NCI-H748 treated with DMSO at 0.1 percent for 48 hours (cell line): Measurements from ENCODE around the gene SRF.
"Not testable (repeated sequence)": the region's sequence is repeated elsewhere in the genome, so short reads cannot be mapped to it uniquely, and the experiment has no call there.

Experiments used
- DNase-seq: peaks from one replicate; lab custom pipeline; 2025; lab: John Stamatoyannopoulos, UW

SRF gene

DNA sequence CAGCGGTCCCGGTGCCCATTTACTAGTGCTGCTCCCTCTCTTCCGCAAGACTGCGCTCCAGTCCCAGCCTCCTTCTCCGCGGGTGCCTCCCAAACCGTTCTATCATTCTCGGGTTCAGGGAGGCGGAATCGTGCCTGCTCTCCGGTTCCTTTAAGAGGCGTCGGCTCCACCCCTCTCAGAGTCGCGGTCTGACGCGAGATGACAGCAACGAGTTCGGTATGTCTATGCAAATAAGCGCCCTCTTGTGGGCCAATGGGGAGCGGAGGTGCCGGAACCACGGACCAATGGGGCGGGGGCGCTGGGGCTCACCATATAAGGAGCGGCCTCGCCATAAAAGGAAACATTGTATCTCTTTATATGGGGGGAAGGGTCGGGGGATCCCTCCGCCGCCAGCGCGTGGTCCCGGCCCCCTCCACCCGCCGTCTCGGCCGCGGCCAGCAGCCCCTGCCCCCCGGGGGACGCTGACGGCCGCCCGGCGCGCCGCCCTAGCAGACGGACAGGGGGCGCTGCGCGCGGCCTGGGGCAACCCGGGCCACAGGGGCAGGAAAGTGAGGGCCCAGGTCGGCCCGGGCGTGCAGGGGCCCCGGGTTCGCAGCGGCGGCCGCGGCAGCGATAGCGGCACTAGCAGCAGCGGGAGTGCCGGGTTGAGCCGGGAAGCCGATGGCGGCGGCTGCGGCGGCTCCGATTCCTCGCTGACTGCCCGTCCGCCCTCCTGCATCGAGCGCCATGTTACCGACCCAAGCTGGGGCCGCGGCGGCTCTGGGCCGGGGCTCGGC, at the start of gene SRF:
Gene SRF (plus strand): TSS at position 339 of the 776 bp plus-strand sequence. CDS start 388 bp downstream, at position 727.
- DNase-seq, result peak; percentile 99

DNA sequence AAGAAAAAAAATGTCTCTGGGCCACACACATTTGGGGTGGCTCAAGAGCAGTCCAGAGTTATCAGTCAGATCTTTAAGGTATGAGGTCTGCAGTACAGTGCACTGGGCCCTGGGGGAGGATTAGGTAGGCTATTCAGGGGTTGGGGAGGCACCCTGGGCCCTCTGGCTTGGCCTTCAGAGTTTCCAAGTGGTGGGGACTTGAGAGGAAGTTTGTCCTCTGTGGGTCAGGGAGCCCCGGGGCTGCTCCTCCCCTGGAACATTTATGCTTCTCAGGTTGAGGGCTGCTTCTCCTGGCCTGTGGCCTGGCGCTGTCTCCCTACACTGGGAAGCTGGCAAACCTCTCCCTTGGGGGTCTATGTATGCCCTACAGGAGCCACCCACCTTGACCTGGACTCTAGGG, 48.9 kb upstream of the SRF start:
- DNase-seq, result no peak

DNA sequence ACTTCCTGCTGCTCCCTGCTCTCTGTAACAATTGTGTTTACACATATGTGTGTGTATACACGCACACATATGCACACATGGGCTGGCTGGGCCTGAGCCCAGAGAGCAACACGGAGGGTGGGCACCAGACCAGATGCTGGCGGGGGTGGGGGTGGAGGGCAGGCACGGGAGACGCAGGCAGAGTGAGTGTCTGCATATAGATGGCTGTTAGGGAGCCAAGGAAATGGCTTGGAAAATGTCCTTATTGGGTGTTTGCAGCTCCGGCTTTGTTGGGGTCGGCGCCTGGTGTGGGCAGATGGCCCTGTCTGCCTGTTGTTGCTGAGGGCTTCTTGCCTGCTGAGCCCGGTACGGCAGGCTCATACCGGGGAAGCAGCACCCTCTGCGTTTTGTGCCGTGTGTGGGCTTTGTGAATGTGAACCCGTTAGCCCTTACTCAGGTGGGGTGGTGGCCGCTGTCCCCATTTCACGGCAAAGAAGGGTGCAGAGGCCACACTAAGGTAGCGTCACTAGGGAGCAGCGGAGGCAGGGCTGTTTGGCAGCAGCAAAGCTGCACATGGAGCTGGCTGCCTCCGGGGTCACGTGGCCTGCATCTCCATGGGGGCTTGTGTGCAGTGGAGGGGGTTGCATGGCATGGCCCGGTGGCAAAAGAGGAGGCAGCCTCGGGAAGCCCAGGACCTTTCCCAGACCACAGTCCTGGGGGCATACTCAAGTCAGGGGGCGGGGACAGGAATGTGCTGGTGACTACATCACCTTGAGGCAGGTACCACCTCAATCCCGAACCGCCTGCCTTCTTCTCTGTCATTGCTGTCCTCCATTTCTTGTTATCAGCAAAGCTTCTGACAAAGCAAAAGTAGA, 47.4 kb upstream of the SRF start:
- DNase-seq, result no peak

DNA sequence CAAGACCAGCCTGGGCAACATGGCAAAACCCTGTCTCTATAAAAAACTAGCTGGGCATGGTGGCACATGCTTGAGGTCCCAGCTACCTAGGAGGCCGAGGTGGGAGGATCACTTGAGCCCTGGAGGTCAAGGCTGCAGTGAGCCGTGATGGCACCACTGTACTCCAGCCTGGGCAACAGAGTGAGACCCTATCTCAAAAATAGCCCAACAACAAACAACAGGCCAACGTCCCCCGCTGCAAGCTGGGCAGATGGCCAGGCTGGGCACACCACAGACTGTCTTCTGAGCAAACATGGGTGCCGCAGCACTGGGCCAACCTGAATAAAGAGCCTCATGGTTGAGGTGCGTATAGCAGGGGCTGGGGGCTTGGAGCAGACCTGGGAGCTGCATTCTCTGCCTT, 46.6 kb upstream of the SRF start:
- DNase-seq, result no peak

DNA sequence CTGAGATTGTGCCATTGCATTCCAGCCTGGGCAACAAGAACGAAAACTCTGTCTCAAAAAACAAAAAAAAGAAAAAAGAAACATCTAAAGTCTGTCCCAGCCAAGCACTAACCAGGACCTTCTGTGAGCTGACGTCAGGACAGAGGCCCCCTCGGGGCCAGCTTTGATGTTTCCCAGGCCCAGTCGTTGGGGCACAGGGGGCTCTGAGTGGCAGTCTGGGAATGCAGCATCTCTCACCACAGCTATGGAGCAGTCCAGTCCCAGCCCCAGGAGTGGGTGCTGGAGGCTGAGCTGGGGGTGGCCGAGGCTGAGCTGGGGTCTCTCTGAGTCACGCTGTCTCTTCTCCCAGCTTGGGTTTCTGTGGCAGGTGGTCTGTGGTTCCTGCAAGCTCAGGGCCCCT, 46.0 kb upstream of the SRF start:
- no peak for DNase-seq

DNA sequence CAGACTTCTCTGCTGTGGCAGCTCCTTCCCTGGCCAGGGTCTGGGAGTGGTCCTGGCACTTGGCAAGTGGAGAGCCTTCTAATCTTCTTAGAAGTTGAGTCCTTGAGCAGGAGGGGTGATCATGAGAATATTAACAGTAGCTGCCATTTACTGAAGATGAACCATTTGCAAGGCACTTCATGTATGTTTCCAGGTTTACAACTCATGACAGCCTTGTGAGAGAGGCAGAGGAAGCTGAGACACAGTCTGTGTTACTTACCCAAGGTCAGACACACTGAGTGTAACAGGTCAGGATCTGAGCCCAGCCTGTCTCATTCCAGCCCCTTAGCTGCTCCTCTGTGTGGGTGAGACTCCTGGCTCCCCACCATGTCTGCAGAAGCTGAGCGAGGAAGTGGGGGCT, 45.5 kb upstream of the SRF start:
- DNase-seq, result no peak

DNA sequence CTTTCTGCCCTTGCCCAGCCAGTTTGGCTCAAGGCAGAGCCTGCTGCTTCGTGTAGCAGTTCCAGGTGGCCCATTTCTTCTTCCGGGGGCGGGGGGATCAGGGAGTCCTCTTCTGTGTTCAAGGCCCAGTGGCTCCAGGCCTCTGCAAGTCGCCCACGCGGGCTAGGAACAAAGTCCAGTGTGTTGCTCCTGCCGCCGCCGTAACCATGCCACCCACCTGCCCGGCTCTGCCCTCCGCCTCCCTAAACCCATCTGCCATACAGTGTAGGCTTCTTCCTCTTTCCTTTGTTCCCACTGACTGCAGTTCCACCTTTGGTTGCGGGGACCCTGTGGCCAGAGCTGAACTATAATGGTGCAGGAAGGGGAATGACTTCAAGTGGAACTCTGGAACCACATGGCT, 43.9 kb upstream of the SRF start:
- DNase-seq, result no peak

DNA sequence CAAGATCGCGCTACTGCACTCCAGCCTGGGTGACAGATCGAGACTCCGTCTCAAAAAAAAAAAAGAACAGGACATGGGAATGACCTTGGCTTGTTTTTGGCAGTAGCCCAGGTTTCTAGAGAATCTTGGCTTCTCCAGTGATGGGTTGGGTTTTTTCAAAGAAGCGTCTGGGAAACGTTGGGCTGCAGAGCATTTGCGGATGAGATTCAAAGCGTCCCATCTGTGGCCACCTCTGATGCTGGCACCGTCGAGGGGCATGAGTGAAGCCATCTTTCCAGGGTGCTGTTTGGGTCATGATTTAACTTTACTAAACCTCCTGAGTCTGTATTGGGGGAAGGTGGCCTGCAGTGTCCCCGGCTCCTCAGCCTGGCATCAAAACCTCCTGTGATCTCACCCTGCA, 43.2 kb upstream of the SRF start:
- no peak for DNase-seq

DNA sequence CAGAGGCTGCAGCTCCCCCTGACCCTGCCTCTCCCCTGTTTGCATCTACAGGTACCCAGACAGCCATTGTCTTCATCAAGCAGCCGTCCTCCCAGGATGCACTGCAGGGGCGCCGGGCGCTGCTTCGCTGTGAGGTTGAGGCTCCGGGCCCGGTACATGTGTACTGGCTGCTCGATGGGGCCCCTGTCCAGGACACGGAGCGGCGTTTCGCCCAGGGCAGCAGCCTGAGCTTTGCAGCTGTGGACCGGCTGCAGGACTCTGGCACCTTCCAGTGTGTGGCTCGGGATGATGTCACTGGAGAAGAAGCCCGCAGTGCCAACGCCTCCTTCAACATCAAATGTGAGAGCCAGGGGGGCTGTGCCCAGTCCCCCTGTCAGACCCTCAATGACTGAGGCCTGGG, 42.1 kb upstream of the SRF start:
- no peak for DNase-seq

DNA sequence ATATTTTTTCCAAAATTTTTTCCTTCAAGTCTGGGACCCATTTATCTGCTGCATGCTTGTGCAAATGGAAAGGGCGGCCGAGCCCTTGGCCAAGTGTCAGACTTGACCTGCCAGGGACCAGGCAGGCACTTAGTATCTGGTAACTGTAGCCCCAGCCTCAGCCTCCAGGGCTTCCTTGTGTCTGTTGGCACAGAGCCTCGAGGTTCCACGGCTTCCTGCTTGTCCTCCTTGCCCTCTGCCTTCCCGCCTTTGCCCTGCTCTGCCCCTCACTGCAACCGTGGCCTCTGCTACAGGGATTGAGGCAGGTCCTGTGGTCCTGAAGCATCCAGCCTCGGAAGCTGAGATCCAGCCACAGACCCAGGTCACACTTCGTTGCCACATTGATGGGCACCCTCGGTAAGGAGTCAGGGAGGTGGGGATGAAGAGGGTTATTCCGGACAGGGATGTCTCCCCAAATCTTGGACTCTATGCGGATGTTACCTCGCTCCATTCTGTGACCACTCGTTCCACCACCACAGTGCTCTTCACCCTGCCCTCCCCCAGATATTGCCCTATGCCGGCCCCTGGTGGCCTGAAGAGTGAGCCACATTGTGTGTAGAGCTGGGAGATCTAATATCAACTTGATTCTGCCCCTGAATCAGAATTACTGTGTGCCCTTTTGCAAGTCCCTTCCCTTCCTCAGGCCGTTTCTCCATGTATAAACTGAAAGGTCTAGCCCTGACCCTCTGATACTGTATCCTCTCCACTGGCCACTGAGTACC, 41.5 kb upstream of the SRF start:
- DNase-seq, result no peak

DNA sequence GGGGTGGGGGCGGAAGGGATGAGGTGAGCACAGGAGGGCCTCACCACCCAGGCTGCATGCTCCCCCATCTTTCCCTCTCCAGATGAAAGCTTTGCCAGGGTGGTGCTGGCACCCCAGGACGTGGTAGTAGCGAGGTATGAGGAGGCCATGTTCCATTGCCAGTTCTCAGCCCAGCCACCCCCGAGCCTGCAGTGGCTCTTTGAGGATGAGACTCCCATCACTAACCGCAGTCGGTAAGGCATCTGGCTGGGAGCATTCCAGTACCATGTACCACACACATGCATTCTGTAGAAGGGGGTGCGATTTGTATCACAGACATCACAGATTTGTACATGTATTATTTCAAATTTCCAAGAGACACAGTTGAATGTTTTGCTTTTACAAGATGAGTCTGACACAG, 40.6 kb upstream of the SRF start:
- no peak for DNase-seq

DNA sequence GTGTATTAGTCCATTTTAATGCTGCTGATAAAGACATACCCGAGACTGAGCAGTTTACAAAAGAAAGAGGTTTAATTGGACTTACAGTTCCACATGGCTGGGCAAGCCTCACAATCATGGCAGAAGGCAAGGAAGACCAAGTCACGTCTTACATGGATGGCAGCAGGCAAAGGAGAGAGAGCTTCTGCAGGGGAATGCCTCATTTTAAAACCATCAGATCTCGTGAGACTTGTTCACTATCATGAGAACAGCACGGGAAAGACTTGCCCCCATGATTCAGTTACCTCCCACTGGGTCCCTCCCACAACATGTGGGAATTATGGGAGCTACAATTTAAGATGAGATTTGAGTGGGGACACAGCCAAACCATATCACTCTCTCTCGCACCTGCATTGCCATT, 39.7 kb upstream of the SRF start:
- DNase-seq, result not testable (repeated sequence)

DNA sequence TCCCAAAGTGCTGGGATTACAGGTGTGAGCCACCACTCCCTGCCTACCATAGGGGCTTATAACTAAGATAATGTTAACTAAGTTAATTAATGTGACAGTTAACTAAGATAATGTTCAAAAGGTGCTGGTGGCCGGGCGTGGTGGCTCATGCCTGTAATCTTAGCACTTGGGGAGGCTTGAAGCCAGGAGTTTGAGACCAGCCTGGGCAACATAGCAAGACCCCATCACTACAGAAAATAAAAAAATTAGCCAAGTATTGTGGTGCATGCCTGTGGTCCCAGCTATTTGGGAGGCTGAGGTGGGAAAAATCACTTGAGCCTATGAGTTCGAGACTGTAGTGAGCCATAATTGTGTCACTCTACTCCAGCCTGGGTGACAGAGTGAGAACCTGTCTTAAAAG, 32.8 kb upstream of the SRF start:
- DNase-seq, result no peak

DNA sequence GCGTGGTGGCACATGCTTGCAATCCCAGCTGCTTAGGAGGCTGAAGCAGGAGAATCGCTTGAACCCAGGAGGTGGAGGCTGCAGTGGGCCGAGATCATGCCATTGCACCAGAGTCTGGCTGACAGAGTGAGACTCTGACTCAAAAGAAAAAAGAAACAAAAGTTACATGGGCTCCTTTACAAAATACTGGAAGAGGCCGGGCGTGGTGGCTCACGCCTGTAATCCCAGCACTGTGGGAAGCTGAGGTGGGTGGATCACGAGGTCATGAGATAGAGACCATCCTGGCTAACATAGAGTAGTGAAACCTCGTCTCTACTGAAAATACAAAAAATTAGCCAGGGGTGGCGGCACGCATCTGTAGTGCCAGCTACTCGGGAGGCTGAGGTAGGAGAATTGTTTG, 31.1 kb upstream of the SRF start:
- DNase-seq, result not testable (repeated sequence)

DNA sequence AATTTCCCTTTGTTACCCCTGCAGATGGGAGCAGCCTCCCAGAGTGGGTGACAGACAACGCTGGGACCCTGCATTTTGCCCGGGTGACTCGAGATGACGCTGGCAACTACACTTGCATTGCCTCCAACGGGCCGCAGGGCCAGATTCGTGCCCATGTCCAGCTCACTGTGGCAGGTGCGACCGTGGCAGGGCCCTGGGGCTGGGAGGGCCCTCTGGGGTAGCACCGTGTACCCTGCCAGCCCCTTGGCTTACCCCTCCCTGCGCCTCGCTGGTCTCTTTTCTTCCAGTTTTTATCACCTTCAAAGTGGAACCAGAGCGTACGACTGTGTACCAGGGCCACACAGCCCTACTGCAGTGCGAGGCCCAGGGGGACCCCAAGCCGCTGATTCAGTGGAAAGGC, 29.4 kb upstream of the SRF start:
- DNase-seq, result no peak

DNA sequence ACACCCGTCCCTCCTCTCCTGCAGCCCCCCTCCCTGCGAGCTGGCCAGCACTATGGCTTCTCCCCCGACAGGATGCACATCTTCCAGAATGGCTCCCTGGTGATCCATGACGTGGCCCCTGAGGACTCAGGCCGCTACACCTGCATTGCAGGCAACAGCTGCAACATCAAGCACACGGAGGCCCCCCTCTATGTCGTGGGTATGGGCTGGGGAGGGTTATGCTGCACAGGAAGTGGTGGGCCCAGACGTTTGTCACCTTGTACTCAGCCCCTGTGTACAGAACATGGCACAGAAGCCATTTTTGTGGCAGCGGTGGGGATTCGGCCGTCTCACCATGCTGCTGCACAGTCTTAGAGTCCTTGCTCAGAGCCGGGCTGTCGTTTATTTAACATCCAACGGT, 29.0 kb upstream of the SRF start:
- no peak for DNase-seq

DNA sequence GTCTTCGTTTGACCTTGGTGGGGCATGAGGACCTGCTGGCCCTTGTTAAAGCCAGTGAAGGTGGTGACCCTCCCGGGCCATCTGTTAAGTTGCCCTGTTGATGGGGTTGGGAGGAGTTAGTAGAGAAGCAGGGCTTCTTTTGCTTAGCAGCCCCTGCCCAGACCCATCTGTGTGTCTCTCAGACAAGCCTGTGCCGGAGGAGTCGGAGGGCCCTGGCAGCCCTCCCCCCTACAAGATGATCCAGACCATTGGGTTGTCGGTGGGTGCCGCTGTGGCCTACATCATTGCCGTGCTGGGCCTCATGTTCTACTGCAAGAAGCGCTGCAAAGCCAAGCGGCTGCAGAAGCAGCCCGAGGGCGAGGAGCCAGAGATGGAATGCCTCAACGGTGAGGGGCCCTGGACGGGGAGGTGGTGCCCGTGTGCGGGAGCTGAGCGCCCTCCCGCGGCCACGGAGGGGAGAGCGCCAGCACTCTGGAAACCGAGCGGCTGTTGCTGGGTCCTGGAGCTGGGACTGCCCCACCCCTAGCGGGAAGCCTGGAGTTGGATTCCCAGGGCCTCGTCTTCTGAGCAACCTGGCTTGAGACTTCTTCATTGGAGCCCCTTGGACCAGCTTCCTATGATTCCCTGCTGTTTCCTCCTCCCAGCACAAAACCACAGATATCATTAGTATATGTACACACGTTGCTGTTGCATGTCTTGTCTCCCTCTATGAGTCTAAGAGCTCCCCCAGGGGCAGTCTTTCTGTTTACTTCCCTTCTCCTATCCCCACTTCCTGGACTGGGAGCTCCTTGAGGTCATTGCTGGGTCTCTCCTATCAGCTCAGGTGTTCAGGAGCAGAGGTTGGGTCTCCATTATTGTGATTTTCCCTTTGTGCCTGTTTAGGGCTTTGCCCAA, 27.6 kb upstream of the SRF start:
- DNase-seq, result peak; percentile 63

DNA sequence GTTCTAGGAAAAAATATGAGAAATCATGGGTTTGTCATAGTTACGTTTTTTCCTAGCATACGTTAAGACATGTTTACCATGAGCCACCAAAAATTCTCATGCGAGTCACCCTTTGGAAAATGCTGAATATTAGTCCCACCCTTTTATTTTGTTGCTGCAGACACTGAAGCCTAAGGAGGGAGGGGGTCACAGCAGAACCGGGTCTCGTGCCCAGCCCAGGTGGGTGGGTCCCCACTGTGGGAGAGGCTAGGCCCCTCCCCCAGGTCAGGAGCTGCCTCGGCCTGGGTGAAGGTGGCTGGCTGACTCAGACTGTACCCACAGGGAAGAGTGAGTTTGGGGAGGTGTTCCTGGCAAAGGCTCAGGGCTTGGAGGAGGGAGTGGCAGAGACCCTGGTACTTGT, 26.2 kb upstream of the SRF start:
- DNase-seq, result no peak

DNA sequence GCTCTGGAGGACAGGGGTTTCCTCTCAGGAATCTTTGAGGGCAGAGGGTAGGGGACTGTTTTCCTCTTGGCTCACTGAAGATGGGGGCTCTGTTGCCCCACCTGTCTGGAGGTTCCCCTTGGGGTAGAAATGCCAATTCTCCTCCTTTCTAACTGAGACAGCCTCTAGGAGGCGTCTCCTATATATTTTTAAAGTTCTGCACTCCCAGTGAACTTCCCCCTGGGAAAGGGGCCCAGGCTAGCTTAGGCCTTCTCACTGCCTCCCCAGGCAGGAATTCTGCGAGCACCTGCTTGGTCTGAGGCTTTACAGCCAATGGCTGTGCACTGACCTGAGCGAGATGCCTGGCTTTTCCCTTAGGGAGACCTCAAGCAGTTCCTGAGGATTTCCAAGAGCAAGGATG, 24.8 kb upstream of the SRF start:
- no peak for DNase-seq

DNA sequence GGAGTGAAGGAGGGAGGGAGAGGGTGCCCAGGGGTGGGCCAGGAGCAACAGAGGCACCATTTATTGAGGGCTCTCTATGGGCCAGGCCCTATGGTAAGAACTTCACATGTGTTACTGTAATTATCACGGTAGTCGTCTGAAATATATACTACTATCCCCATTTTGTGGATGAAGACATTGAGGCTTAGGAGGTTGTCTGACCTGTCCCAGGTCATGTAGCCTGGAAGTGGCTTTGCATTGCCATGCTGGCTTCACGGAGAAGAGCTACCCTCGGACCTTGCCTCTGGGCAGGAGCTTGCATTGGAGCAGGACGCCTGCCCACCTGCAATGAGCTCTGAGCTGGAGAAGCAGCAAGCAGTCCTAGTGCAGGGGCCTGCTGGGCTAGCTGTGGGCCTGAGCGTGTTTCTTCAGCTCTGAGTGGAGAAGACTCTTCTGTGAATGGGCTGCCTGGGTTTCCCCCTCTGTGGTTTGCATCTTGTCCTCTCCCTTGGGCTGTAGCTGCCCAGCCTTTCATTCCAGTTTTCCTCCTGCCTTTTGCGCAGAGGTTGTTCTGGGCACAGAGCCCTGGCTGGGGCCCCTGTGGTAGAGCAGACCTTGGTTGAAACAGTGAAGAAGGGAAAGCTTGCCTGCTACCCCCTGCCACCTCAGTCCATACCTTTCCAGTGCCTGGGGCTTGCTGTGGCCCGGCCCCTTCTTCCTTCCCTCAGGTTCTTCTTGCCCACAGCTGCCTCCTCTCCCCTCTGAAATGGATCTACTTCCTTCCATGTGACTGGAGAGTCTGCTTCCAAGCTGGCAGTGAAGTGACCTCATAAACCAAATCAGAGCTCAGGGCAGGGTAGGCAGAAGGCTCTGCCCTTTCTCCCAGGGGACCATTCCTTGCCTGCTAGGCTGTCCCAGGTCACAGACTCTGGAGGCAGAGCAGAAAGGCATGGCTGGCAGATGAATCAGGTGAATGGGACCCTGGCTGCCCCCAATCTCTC, 24.1 kb upstream of the SRF start:
- no peak for DNase-seq
